Heart right ventricle (tissue), 16 donors: ENCODE data around the gene TH. TPM values are rescaled to one million over a fixed set of nuclear protein-coding genes. Genes with fewer than 3 reads are reported as not detected.
A peak's percentile ranks its signal among the peaks of the same experiment; 100 is the strongest.

Experiments
- ATAC-seq, 8 donors: fragments of 200-7000 bp; cut with Tn5 transposase; one replicate each; pipeline ENCODE4 v1.9.1; 2020; ENCODE audit warnings: mild to moderate bottlenecking in 8 of 8, moderate library complexity in 8 of 8, moderate number of reproducible peaks in 1 of 8
- DNase-seq, 2 donors: peaks; one replicate each; pipeline ENCODE4 v3.0.0-alpha.2; 2020
- H3K27ac ChIP-seq, 10 donors: fragments of 200-600 bp; sonication (generic) in 2 of 10; one replicate each; pipeline versions ENCODE4 v1.5.0 to v1.8.0; 2020 to 2022; ENCODE audit warnings: mild to moderate bottlenecking in 3 of 10
- H3K27me3 ChIP-seq, 7 donors: fragments of 200-600 bp; one replicate each; pipeline ENCODE4 v1.8.0; 2021 to 2022; ENCODE audit warnings: mild to moderate bottlenecking in 2 of 7
- H3K36me3 ChIP-seq, 9 donors: fragments of 200-600 bp; sonication (generic) in 1 of 9; one replicate each; pipeline versions ENCODE4 v1.5.0 to v1.8.0; 2020 to 2022; ENCODE audit warnings: mild to moderate bottlenecking in 2 of 9
- H3K4me1 ChIP-seq, 9 donors: fragments of 200-600 bp; sonication (generic) in 1 of 9; one replicate each; pipeline versions ENCODE4 v1.5.0 to v1.8.0; 2020 to 2022; ENCODE audit warnings: mild to moderate bottlenecking in 4 of 9
- H3K4me3 ChIP-seq, 10 donors: fragments of 200-600 bp; sonication (generic) in 2 of 10; one replicate each; pipeline versions ENCODE4 v1.5.0 to v1.8.0; 2020 to 2022; ENCODE audit warnings: mild to moderate bottlenecking in 7 of 10, moderate library complexity in 2 of 10
- H3K9me3 ChIP-seq, 11 donors: fragments of 200-600 bp in 10 of 11; sonication (generic) in 2 of 11; one replicate each; pipeline versions ENCODE4 v1.5.0 to v1.8.0; 2013 to 2022; ENCODE audit warnings: mild to moderate bottlenecking in 2 of 11, control low read depth in 1 of 11, moderate library complexity in 1 of 11
- WGBS, 2 donors: extraction: QIAGEN DNeasy Blood & Tissue Kit; methylation state at CpG; one replicate each; pipeline ENCODE4 v1.1.7; 2013; ENCODE audit warnings: inconsistent platforms in 1 of 2; 5-methylcytosine and 5-hydroxymethylcytosine counted together
- intact Hi-C, 10 donors: fragments of 100-400 bp; cut with DNase I; formaldehyde crosslinking; loops; one replicate each; pipeline versions ENCODE4 v1.11.1 to v1.14.2; 2022
- polyA plus RNA-seq, 2 donors: library from polyadenylated mRNA; stranded (reverse); fragments of 200-250 nt; gene quantifications; one replicate each; pipeline ENCODE4 v1.2.3, GENCODE V29; 2013
- total RNA-seq, 10 donors: library from RNA; stranded (reverse); fragmentation: NEBNext Ultra II Directional in 3 of 10; extraction: Animal tissue kit (Norgen Biotek cat#: 25700) in 3 of 10; gene quantifications; one replicate each; pipeline versions ENCODE4 v1.2.1 to v1.2.4, GENCODE V29; 2021 to 2023
- TF ChIP-seq, protein P1 (sequence below), 9 donors: fragments of 200-600 bp; sonication (generic) in 2 of 9; IDR thresholded peaks; one replicate each; pipeline versions ENCODE4 v1.5.0 to v1.8.0; 2021 to 2022; ENCODE audit warnings: antibody characterized with exemption in 9 of 9, mild to moderate bottlenecking in 5 of 9, moderate library complexity in 1 of 9
- donor health status: Arrhythmogenic right ventricular cardiomyopathy.
- donor health status: ischemic (EF 13 %, LVEDD 7.1; RV severe dilation, severe dysfunction).
- donor health status: healthy with polysubstance abuse.
- donor health status: DM: no; HTN: yes; CAD: no.
- donor health status: DM: no; HTN: no; CAD: no.
- donor health status: ischemic (EF 25% LVEDD 6.9; RV normal size, moderate dysfunction).
- donor health status: ischemic (EF 25% LVEDD 5.7; RV mildly dilated, moderate dysfunction).
- donor health status: healthy.
- donor health status: DM: yes; HTN: yes; CAD: no.
- donor health status: Ischemic cardiomyopathy.
- donor health status: ischemic (EF 35%, LVEDD 5.7; RV mildly dilated, moderate dysfunction).
- donor health status: nonischemic (EF 11% LVEDD 7.7; RV severe dilation, severe dysfunction).
- donor health status: DM: yes; HTN: yes; CAD: no.
- donor health status: PGD.
- donor health status: ischemic (EF 29% LVEDD 5.4; RV normal size, mild dysfunction).
- donor health status: nonischemic (EF 23%, LVEDD 6.1; RV moderate dilation, normal function).

Gene TH
- total and polyA plus RNA-seq, 12 donors, result 0.14 to 0.15 TPM; not detected in 10

DNA sequence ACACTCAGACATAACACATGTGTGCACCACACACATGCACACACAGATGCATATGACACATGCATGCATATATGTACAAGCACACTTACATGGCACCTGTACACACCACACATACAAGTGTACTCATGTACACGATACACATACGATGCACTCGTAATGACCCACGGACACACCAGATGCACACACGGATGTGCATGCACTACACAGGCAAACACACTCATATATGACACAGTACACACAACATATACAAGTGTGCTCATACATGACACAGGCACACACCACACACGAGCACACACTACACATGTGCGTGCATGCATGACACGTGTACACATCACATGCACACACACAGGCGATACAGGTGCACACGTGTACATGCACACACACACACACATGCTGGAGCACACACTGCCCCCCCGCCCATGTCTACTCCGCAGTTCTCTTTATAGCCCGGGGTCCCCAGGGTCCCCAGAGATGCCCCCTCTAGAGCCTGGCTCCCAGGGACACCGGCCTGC is 4.8 kb upstream of the TH start:
- Histone ChIP-seq H3K36me3 (no peaks in the 10 kb centered on the region), H3K4me1 (no peaks in the 10 kb centered on the region), H3K27me3 (peaks cover 0 to 32% (median 6%) of the 10 kb centered on the region in 7 donors), H3K27ac (no peak overlapping the region), H3K4me3 (no peak overlapping the region), H3K9me3 (no peaks in the 10 kb centered on the region)
- intact Hi-C loops, result no loop called here
- WGBS, 2 donors, result 92 to 96% methylated on average over 14 of the region's 14 CpGs
- ATAC-seq (no peak), DNase-seq (no peak)
- TF ChIP-seq, protein P1, sequence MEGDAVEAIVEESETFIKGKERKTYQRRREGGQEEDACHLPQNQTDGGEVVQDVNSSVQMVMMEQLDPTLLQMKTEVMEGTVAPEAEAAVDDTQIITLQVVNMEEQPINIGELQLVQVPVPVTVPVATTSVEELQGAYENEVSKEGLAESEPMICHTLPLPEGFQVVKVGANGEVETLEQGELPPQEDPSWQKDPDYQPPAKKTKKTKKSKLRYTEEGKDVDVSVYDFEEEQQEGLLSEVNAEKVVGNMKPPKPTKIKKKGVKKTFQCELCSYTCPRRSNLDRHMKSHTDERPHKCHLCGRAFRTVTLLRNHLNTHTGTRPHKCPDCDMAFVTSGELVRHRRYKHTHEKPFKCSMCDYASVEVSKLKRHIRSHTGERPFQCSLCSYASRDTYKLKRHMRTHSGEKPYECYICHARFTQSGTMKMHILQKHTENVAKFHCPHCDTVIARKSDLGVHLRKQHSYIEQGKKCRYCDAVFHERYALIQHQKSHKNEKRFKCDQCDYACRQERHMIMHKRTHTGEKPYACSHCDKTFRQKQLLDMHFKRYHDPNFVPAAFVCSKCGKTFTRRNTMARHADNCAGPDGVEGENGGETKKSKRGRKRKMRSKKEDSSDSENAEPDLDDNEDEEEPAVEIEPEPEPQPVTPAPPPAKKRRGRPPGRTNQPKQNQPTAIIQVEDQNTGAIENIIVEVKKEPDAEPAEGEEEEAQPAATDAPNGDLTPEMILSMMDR (IDR thresholded peaks at IDR 0.05), result no peak

DNA sequence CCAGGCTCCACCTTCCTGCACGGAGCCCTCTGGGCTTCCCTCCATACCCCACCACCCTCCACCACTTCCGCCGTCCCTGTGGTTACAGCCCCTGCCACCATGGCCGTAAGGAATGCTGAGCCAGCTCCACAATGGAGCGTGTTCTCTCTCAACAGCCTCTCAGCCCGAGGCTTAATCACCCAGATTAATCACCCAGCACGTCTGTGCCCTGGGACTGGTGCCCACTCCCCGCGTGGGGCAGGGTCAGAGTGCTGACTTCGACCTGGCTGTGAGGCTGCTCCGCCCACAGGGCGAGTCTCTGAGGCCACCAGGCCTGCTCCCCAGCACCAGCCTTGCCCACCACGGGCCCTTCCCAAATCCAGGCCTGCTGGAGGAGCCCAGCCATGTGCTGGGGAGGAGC is 4.0 kb upstream of the TH start:
- peaks cover 0 to 28% (median 5%) of the 10 kb centered on the region in 7 donors for H3K27me3 ChIP-seq
- TF ChIP-seq, protein P1 (IDR thresholded peaks at IDR 0.05), result no peak
- 43 to 46% methylated on average over 13 of the region's 13 CpGs for WGBS, 2 donors
- H3K27ac ChIP-seq, result no peak overlapping the region
- no peaks in the 10 kb centered on the region for H3K36me3 ChIP-seq
- peak in 6 of 8 donors; percentile 12 to 71 (median 34) for ATAC-seq
- DNase-seq, result no peak
- intact Hi-C loops, result no loop called here
- no peaks in the 10 kb centered on the region for H3K9me3 ChIP-seq
- no peaks in the 10 kb centered on the region for H3K4me1 ChIP-seq
- no peak overlapping the region for H3K4me3 ChIP-seq

DNA sequence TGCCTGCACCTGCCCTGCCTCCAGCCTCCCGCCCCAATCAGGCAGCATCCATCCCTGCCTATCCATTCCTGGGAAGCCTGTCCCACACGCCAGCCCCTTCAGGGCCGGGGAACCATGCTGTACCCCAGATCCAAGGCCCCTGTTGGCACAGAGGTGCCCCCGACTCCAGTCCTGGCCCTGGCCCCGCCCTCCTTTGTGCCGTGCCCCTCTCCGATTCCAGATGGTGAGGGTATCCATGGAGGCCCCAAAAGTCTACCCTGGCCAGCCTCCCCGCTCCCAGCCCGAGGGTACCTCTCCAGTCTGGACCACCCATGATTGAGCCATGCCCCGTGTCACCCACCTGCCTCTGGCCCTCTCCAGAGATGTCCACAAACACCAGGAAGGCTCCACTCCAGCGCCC is 2.7 kb upstream of the TH start:
- Histone ChIP-seq H3K4me1 (no peaks in the 10 kb centered on the region), H3K27me3 (peaks cover 0 to 28% (median 3%) of the 10 kb centered on the region in 7 donors), H3K27ac (no peak overlapping the region), H3K9me3 (no peaks in the 10 kb centered on the region), H3K36me3 (no peaks in the 10 kb centered on the region), H3K4me3 (no peak overlapping the region)
- intact Hi-C loops, result no loop called here
- TF ChIP-seq, protein P1 (IDR thresholded peaks at IDR 0.05), result no peak
- no peak for ATAC-seq
- no peak for DNase-seq
- 92 to 93% methylated on average over 11 of the region's 11 CpGs for WGBS, 2 donors

DNA sequence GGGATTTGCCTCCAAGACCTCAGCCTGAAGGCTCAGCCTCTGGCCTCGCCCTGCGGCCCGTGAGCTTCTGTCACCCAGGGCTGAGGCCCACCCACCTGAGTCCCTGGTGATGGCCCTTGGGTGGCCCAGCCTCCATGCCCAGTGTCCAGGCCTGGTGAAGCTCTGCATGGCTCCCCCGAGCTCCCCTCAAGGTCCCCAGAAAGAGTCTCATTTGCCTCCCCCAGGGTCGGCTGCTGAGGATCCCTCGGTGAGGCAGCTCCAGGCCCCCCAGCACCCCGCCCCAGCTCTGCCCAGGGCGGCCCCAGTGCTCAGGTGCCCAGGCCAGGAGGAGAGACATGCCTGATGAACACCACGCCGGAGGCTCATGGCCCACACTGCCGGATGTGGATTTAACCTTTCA is 2.1 kb upstream of the TH start:
- H3K9me3 ChIP-seq, result no peaks in the 10 kb centered on the region
- H3K27ac ChIP-seq, result no peak overlapping the region
- H3K4me3 ChIP-seq, result no peak overlapping the region
- H3K36me3 ChIP-seq, result no peaks in the 10 kb centered on the region
- intact Hi-C loops, result no loop called here
- WGBS, 2 donors, result 57 to 78% methylated on average over 11 of the region's 11 CpGs
- peaks cover 0 to 31% (median 0%) of the 10 kb centered on the region in 7 donors for H3K27me3 ChIP-seq
- DNase-seq (no peak), ATAC-seq (no peak)
- TF ChIP-seq, protein P1 (IDR thresholded peaks at IDR 0.05), result no peak
- H3K4me1 ChIP-seq, result no peaks in the 10 kb centered on the region
